GM23248 (cell line): ENCODE measurements around the gene USP6NL. TPM values are rescaled to one million over a fixed set of nuclear protein-coding genes. Genes with fewer than 3 reads are reported as not detected.
"Not testable (repeated sequence)": the region's sequence is repeated elsewhere in the genome, so short reads cannot be mapped to it uniquely, and the experiment has no call there.

Experiments used
- DNase-seq: peaks from one replicate; pipeline ENCODE4 v3.0.0-alpha.2; 2015
- H2AFZ ChIP-seq: fragments of 200-600 bp; sonication (generic); 2 replicates; pipeline ENCODE4 v1.6.1; 2016; ENCODE audit warnings: antibody characterized with exemption
- H3F3A ChIP-seq: fragments of 200-600 bp; sonication (generic); 2 replicates; pipeline ENCODE4 v1.6.1; 2016; ENCODE audit warnings: mild to moderate bottlenecking, antibody characterized with exemption, mixed run types; ENCODE audit not compliant: insufficient read depth
- H3K27ac ChIP-seq: fragments of 200-600 bp; sonication (generic); 2 replicates; pipeline ENCODE4 v1.5.1; 2016; ENCODE audit warnings: mild to moderate bottlenecking
- H3K27me3 ChIP-seq: fragments of 200-600 bp; sonication (generic); replicated peaks from 2 replicates; pipeline ENCODE4 v1.6.1; 2016; ENCODE audit warnings: mild to moderate bottlenecking; ENCODE audit not compliant: insufficient read depth
- H3K36me3 ChIP-seq: fragments of 200-600 bp; sonication (generic); 2 replicates; pipeline ENCODE4 v1.6.1; 2016; ENCODE audit warnings: low read depth, mild to moderate bottlenecking
- H3K4me1 ChIP-seq: fragments of 200-600 bp; sonication (generic); 2 replicates; pipeline ENCODE4 v1.6.1; 2016; ENCODE audit warnings: mild to moderate bottlenecking; ENCODE audit not compliant: insufficient read depth
- H3K4me2 ChIP-seq: fragments of 200-600 bp; sonication (generic); one replicate; pipeline ENCODE4 v1.6.1; 2016; ENCODE audit warnings: mild to moderate bottlenecking; ENCODE audit not compliant: unreplicated experiment
- H3K4me3 ChIP-seq: fragments of 200-600 bp; sonication (generic); 2 replicates; pipeline ENCODE4 v1.5.1; 2016; ENCODE audit warnings: mild to moderate bottlenecking
- H3K79me2 ChIP-seq: fragments of 200-600 bp; sonication (generic); 2 replicates; pipeline ENCODE4 v1.6.1; 2016; ENCODE audit warnings: mild to moderate bottlenecking; ENCODE audit not compliant: insufficient read depth
- H3K9ac ChIP-seq: fragments of 200-600 bp; sonication (generic); 2 replicates; pipeline ENCODE4 v1.6.1; 2016; ENCODE audit warnings: mild to moderate bottlenecking
- H3K9me2 ChIP-seq: fragments of 200-600 bp; sonication (generic); 2 replicates; pipeline ENCODE4 v1.6.1; 2016; ENCODE audit warnings: mixed run types, mild to moderate bottlenecking, moderate library complexity; ENCODE audit not compliant: insufficient read depth
- H3K9me3 ChIP-seq: fragments of 200-600 bp; sonication (generic); one replicate; pipeline ENCODE4 v1.6.1; 2017; ENCODE audit warnings: low read depth
- H4K20me1 ChIP-seq: fragments of 200-600 bp; sonication (generic); 2 replicates; pipeline ENCODE4 v1.6.0; 2016; ENCODE audit not compliant: insufficient read depth
- EZH2 ChIP-seq: fragments of 200-600 bp; sonication (generic); IDR thresholded peaks from 2 replicates; pipeline ENCODE4 v1.6.1; 2018; ENCODE audit warnings: antibody characterized with exemption, mild to moderate bottlenecking; ENCODE audit not compliant: insufficient read depth, poor library complexity, severe bottlenecking
- EZH2phosphoT487 ChIP-seq: fragments of 200-600 bp; sonication (generic); IDR thresholded peaks from 2 replicates; pipeline ENCODE4 v1.6.1; 2018; ENCODE audit warnings: antibody characterized with exemption, moderate library complexity, mild to moderate bottlenecking, low read depth; ENCODE audit not compliant: insufficient read depth
- WGBS, 2 experiments: methylation state at CpG; one replicate each; pipeline ENCODE4 v1.1.6; 2015 to 2017; ENCODE audit warnings: low lambda C conversion rate in 2 of 2, low coverage in 1 of 2; ENCODE audit errors: missing lambda C conversion rate in 2 of 2; 5-methylcytosine and 5-hydroxymethylcytosine counted together
- in situ Hi-C: fragments of 300-500 bp; cut with MboI; formaldehyde crosslinking; loops from 2 replicates; pipeline ENCODE4 v1.15.0; 2020
- polyA plus RNA-seq: library from polyadenylated mRNA; unstranded; fragments of >200 nt; fragmentation: Nextera tagmentation; extraction: Ambion mirVana; gene quantifications from 2 replicates; pipeline ENCODE4 v1.2.1, GENCODE V29; 2016
- total RNA-seq: library from RNA; depleted of rRNA; stranded (reverse); fragments of >200 nt; shearing (Covaris generic); gene quantifications from 2 replicates; pipeline ENCODE4 v1.2.3, GENCODE V29; 2014

USP6NL gene
- total and polyA plus RNA-seq, 2 experiments from 2014 or later: 4.4 to 9.2 TPM

DNA sequence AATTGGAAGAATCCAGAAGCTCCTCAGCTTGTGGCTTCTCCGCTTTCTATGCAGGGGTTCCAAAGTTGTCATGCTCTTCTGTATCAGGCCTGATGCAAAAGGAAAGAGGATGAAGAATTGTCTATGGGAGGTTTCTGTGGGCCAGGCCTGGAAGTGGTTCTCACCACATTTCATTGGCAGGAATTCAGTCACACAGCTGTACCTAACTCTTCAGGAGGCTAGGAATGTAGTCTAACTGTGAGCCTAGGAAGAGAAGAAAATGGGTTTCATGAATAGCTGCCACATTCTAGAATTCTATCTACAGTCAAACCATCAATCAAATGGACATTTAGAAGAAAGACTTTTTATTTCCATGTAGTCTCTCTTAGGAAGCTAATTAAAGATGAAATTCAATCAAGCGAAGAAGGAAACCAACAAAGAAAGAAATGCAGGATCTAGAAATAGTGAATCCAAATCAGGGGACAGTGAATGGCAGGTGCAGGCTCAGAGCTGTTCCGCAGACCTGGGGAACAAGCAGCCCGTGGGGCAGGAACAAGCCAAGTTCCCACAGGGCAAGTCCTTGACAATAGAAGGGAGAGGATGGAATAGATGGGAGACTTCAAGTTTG, 25.4 kb upstream of the USP6NL start:
- no peak overlapping the region for H3K4me2 ChIP-seq
- H3K79me2 ChIP-seq: no peaks in the 10 kb centered on the region
- H3F3A ChIP-seq: no peaks in the 10 kb centered on the region
- H2AFZ ChIP-seq: no peak overlapping the region
- no peaks in the 10 kb centered on the region for H3K9me3 ChIP-seq
- H3K36me3 ChIP-seq: no peaks in the 10 kb centered on the region
- TF ChIP-seq EZH2 (no peak), EZH2phosphoT487 (no peak)
- H3K4me3 ChIP-seq: no peak overlapping the region
- H3K27me3 ChIP-seq: peaks cover 22% of the 10 kb centered on the region
- in situ Hi-C loops: no loop called here
- H3K9me2 ChIP-seq: no peaks in the 10 kb centered on the region
- WGBS, 2 experiments: 67 to 73% methylated on average over 4 of the region's 4 CpGs
- no peak overlapping the region for H3K27ac ChIP-seq
- no peaks in the 10 kb centered on the region for H4K20me1 ChIP-seq
- H3K9ac ChIP-seq: no peak overlapping the region
- no peaks in the 10 kb centered on the region for H3K4me1 ChIP-seq
- no peak for DNase-seq

DNA sequence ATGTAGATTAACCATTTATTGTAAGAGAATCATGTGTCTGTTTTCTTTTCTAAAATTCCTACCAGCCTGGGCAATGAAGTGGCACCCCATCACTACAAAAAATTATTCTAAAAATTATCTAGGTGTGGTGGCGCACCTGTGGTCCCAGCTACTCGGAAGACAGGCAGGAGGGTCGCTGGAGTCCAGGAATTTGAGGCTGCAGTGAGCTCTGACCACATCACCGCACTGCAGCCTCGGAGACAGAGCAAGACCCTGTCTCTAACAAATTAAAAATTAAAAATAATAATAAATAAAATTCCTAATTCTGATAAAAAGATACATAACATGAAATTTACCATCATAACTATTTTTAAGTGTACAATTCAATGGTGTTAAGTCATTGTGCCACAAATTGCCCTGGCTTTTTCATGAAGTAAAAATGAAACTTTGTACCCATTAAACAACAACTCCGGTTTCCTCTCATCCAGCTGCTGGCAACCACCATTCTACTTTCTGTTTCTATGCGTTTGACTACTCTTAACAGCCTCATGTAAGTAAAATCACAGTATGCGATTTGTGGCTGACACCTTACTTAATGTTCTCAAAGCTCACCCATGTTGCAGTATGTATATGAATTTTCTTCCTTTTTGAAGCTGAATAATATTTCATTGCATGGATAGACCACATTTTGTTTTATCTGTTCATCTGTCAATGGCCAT, 20.6 kb upstream of the USP6NL start:
- no peaks in the 10 kb centered on the region for H3K36me3 ChIP-seq
- DNase-seq: no peak
- H3K27ac ChIP-seq: no peak overlapping the region
- in situ Hi-C loops: no loop called here
- H3F3A ChIP-seq: no peaks in the 10 kb centered on the region
- no peaks in the 10 kb centered on the region for H3K9me2 ChIP-seq
- WGBS, 2 experiments: 65 to 69% methylated on average over 8 of the region's 8 CpGs
- TF ChIP-seq EZH2 (no peak), EZH2phosphoT487 (no peak)
- H3K79me2 ChIP-seq: no peaks in the 10 kb centered on the region
- no peak overlapping the region for H3K4me3 ChIP-seq
- H3K9me3 ChIP-seq: no peaks in the 10 kb centered on the region
- peaks cover 15% of the 10 kb centered on the region for H3K27me3 ChIP-seq
- no peaks in the 10 kb centered on the region for H3K4me1 ChIP-seq
- H4K20me1 ChIP-seq: no peaks in the 10 kb centered on the region
- H3K4me2 ChIP-seq: no peak overlapping the region
- H2AFZ ChIP-seq: no peak overlapping the region
- no peak overlapping the region for H3K9ac ChIP-seq

DNA sequence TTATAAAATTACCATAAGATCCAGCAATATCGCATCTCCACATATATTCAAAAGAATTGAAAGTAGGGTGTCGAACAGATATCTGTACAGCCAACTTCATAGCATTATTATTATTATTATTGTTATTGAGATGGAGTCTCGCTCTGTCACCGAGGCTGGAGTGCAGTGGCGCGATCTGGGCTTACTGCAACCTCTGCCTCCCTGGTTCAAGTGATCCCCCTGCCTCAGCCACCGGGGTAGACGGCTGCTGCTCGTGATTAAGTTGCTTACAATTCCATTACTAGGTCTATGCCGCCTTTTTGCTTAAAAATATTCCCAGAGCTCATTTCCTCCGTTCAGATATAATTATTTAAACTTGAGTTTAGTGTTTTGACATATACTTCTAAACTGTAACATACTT, 19.8 kb upstream of the USP6NL start:
- Histone ChIP-seq H3K9ac (no peak overlapping the region), H3K27ac (no peak overlapping the region), H3K9me2 (no peaks in the 10 kb centered on the region), H4K20me1 (no peaks in the 10 kb centered on the region), H3K9me3 (no peaks in the 10 kb centered on the region), H3F3A (no peaks in the 10 kb centered on the region), H3K79me2 (no peaks in the 10 kb centered on the region), H3K4me2 (no peak overlapping the region), H2AFZ (no peak overlapping the region), H3K4me1 (no peaks in the 10 kb centered on the region), H3K27me3 (peaks cover 8% of the 10 kb centered on the region), H3K36me3 (no peaks in the 10 kb centered on the region), H3K4me3 (no peak overlapping the region)
- in situ Hi-C loops: no loop called here
- DNase-seq: no peak
- TF ChIP-seq EZH2phosphoT487 (no peak), EZH2 (no peak)
- WGBS, 2 experiments: 75 to 79% methylated on average over 11 of the region's 11 CpGs

DNA sequence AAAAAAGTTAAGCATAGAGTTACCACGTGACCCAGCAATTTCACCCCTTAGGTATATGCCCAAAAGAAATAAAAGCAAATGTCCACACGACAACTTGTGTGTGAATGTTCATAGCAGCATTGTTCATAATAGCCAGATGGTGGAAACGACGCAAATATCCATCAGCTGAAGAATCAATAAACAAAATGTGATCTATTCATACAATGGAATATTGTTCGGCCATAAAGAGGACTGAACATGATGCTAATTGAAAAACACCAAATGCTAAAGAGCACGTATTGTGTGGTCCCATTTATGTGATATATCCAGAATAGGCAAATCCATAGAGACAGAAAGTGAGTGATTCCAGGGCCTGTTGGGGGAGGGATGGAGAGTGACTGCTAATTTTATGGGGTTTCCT, 18.3 kb upstream of the USP6NL start:
- Histone ChIP-seq H2AFZ (no peak overlapping the region), H3K27me3 (0 out of 2 replicates have a peak, but pooled peaks cover 4% of the 10 kb centered on the region), H3K4me1 (no peaks in the 10 kb centered on the region), H3K9me2 (no peaks in the 10 kb centered on the region), H3F3A (no peaks in the 10 kb centered on the region), H3K36me3 (no peaks in the 10 kb centered on the region), H3K4me2 (no peak overlapping the region), H3K4me3 (no peak overlapping the region), H3K9ac (no peak overlapping the region), H3K9me3 (no peaks in the 10 kb centered on the region), H3K79me2 (no peaks in the 10 kb centered on the region), H4K20me1 (no peaks in the 10 kb centered on the region), H3K27ac (no peak overlapping the region)
- in situ Hi-C loops: no loop called here
- no peak for DNase-seq
- TF ChIP-seq EZH2: no peak
- no peak for TF ChIP-seq EZH2phosphoT487
- WGBS, 2 experiments: 71 to 77% methylated on average over 6 of the region's 6 CpGs

DNA sequence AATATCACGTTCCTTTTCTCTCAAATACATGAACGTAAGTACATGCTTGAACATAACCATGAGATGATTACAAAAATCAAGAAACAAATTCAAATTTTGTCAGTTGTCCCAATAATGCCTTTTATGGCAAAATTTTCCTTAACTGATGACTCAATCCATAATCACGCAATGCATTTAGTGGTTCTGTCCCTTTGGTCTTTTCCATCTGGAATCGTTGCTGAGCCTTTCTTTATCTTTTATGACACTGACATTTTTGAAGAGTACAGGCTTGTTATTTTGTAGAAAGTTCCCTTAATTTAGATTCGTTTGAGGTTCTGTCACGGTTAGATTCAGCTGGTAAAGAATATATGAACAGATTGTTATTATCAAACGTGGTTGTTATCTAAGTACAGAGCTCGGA, 16.5 kb upstream of the USP6NL start:
- H3K4me1 ChIP-seq, H3K79me2 ChIP-seq, H3K9me3 ChIP-seq, H3K27me3 ChIP-seq, H3K4me3 ChIP-seq, DNase-seq, H3K9me2 ChIP-seq, H3K27ac ChIP-seq, H3K9ac ChIP-seq, H2AFZ ChIP-seq, H3F3A ChIP-seq, in situ Hi-C loops, H3K4me2 ChIP-seq, H4K20me1 ChIP-seq, H3K36me3 ChIP-seq: not testable (repeated sequence)
- 77 to 81% methylated on average over 8 of the region's 8 CpGs for WGBS, 2 experiments
